ENCODE measurements around the gene TMPRSS13.
"Not testable (repeated sequence)": the region's sequence is repeated elsewhere in the genome, so short reads cannot be mapped to it uniquely, and the experiment has no call there.

The TMPRSS13 gene

GRCh38 chr11:117871160-117871559 lies 58.0 kb downstream of the TMPRSS13 start:
- DNase-seq: no peak

- DNase-seq: no peak
These were observed 58.9 kb downstream of the TMPRSS13 start for GRCh38 chr11:117870103-117870952.

GRCh38 chr11:117869604-117870003 lies 59.6 kb downstream of the TMPRSS13 start:
- no peak for DNase-seq

GRCh38 chr11:117868815-117869561 lies 60.2 kb downstream of the TMPRSS13 start:
- DNase-seq: peak; percentile 35

GRCh38 chr11:117868088-117868487 lies 61.1 kb downstream of the TMPRSS13 start:
- no peak for DNase-seq

GRCh38 chr11:117866526-117866925 lies 62.7 kb downstream of the TMPRSS13 start:
- no peak for DNase-seq

GRCh38 chr11:117865546-117865945 lies 63.7 kb downstream of the TMPRSS13 start:
- not testable (repeated sequence) for DNase-seq

- DNase-seq: no peak
These were observed 65.8 kb downstream of the TMPRSS13 start for GRCh38 chr11:117863383-117863782.

GRCh38 chr11:117862753-117863152 lies 66.4 kb downstream of the TMPRSS13 start:
- no peak for DNase-seq

GRCh38 chr11:117862019-117862725 lies 67.0 kb downstream of the TMPRSS13 start:
- DNase-seq: no peak

- peak; percentile 88 for DNase-seq
These were observed 67.8 kb downstream of the TMPRSS13 start for GRCh38 chr11:117861151-117862018.

- no peak for DNase-seq
These were observed 69.1 kb downstream of the TMPRSS13 start for GRCh38 chr11:117860139-117860538.

GRCh38 chr11:117859488-117860112 lies 69.6 kb downstream of the TMPRSS13 start:
- no peak for DNase-seq

GRCh38 chr11:117859061-117859460 lies 70.1 kb downstream of the TMPRSS13 start:
- no peak for DNase-seq

- no peak for DNase-seq
These were observed 71.3 kb downstream of the TMPRSS13 start for GRCh38 chr11:117857734-117858414.

- DNase-seq: no peak
These were observed 73.1 kb downstream of the TMPRSS13 start for GRCh38 chr11:117855912-117856651.

- no peak for DNase-seq
These were observed 73.9 kb downstream of the TMPRSS13 start for GRCh38 chr11:117855186-117855845.

- no peak for DNase-seq
These were observed 76.9 kb downstream of the TMPRSS13 start for GRCh38 chr11:117852309-117852708.

GRCh38 chr11:117851852-117852251 lies 77.3 kb downstream of the TMPRSS13 start:
- no peak for DNase-seq

GRCh38 chr11:117851106-117851505 lies 78.1 kb downstream of the TMPRSS13 start:
- no peak for DNase-seq

Data from NCI-H748 treated with DMSO at 0.1 percent for 48 hours (cell line).